ENCODE data around the gene DYSF. TPM values are rescaled to one million over a fixed set of nuclear protein-coding genes. Genes with fewer than 3 reads are reported as not detected.

Gene DYSF
- total RNA-seq, 1 experiment from 2014 or later: 0.89 TPM

DNA sequence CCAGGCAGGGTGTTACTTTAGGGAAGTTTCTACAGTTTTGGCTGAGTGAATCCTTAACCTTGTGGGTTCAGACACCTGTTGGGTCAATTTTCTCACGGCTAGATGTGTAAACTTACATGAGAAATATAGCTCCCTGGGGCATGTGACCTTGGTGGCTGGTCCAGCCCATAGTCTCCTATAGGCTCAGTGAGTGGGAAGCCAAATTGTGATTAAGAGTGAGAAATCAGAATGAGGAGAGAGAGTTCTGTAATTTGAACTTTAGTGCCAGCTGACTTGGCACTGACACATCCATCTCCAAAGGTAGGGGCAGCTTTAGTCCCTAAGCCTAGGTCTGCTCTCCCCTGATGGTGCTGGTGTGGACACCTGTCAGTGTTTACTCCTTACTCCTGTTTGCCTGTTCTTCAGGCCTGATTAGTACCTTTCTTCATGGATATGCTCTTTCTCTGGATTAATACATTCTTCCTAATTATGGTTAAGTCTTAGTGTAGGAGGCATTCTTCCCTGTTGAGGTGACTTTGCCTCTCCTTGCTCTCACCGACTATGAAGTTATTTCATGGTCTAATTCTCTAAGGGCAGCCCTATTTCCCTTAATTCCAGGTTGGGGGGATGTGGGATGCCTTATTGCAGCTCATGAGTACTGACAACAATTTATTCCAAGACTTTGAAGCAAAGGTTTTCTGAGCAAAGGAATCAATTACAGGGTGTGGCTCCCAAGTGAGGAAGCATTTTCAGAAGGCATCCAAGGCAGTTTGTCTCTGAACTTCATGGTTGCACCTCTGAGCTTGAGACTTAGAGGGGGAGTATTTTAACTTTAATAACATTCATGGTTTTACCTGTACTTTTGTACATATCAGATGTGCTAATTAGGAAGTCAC is 177.3 kb downstream of the DYSF start:
- POLR2A ChIA-PET: no interaction called here
- RAD21 ChIA-PET (ENCODE audit: low non-redundant PET in 1 of 2, low total read pairs in 2 of 2, uncharacterized antibody in 2 of 2, unreplicated experiment in 2 of 2): no interaction called here

DNA sequence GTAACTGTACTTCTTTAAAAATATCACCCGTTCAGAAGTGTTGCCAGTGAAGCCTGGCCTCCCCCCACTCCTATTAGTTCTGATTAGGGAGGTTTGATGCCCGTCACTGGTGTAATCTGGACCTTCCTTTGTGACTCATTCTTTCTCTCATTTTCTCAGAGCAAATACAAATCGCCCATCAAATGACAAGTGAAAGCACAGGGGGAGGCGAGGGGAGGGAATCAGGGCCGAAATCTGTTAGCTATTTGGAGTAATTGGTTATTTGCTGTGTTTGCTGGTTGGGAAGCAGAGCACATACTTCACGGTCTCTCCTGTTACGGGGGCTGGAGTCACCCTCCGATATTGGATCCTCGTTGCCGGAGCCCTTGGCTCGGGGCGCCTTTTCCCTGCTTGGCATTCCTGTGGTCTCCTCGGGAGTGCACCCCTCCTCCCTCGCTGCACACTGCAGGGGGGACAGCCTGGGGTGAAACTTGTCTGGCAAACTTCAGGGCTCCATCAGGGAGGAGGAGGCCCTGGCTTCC is 178.1 kb downstream of the DYSF start:
- Histone ChIP-seq H3K36me3 (ENCODE audit: control insufficient read depth in 1 of 2, insufficient read depth in 2 of 2, low read length in 2 of 2) (no peaks in the 10 kb centered on the region), H3K4me3 (replicated peaks in 1 of 2; ENCODE audit: low read depth in 1 of 2, low read length in 2 of 2) (no peak overlapping the region), H3K9me2 (ENCODE audit: insufficient read depth) (no peaks in the 10 kb centered on the region), H3K9me3 (ENCODE audit: control insufficient read depth in 1 of 2, insufficient read depth in 1 of 2, low read depth in 1 of 2, low read length in 2 of 2) (no peaks in the 10 kb centered on the region), H2AFZ (ENCODE audit: low read depth, low read length, poor library complexity, severe bottlenecking) (no peak overlapping the region), H3K27me3 (ENCODE audit: insufficient read depth, low read length) (no peaks in the 10 kb centered on the region), H4K20me1 (ENCODE audit: insufficient read depth) (no peaks in the 10 kb centered on the region), H3K79me2 (ENCODE audit: insufficient read depth, low read length) (no peaks in the 10 kb centered on the region), H3K4me1 (ENCODE audit: control insufficient read depth in 1 of 2, insufficient read depth in 2 of 2, low read length in 2 of 2) (no peaks in the 10 kb centered on the region), H3K9ac (ENCODE audit: low read length) (no peak overlapping the region), H3K4me2 (ENCODE audit: low read length) (no peak overlapping the region), H3K27ac (ENCODE audit: low read depth, low read length) (no peak overlapping the region)
- intact Hi-C loops (cut with micrococcal nuclease): no loop called here
- CTCF ChIA-PET: no interaction called here
- TF ChIP-seq YY1 (IDR thresholded peaks at IDR 0.05; ENCODE audit: extremely low read depth, insufficient replicate concordance, low read depth, low read length) (no peak), TCF7L2 (IDR thresholded peaks at IDR 0.05; ENCODE audit: borderline replicate concordance, extremely low read depth, insufficient read depth, insufficient read length) (no peak), SRF (IDR thresholded peaks at IDR 0.05; ENCODE audit: low read depth) (no peak), EZH2phosphoT487 (IDR thresholded peaks at IDR 0.05; ENCODE audit: borderline replicate concordance) (no peak), SP1 (IDR thresholded peaks at IDR 0.05; ENCODE audit: low read depth) (no peak), EZH2 (IDR thresholded peaks at IDR 0.05) (no peak), ZFX (IDR thresholded peaks at IDR 0.05) (no peak), FOSL1 (IDR thresholded peaks at IDR 0.05; ENCODE audit: low read depth) (no peak), CBX3 (IDR thresholded peaks at IDR 0.05; ENCODE audit: low read depth) (no peak), RAD21 (IDR thresholded peaks at IDR 0.05; ENCODE audit: low read depth) (no peak), ZNF274 (IDR thresholded peaks at IDR 0.05; ENCODE audit: low read depth, low read length) (no peak)
- TF ChIP-seq, protein P1, sequence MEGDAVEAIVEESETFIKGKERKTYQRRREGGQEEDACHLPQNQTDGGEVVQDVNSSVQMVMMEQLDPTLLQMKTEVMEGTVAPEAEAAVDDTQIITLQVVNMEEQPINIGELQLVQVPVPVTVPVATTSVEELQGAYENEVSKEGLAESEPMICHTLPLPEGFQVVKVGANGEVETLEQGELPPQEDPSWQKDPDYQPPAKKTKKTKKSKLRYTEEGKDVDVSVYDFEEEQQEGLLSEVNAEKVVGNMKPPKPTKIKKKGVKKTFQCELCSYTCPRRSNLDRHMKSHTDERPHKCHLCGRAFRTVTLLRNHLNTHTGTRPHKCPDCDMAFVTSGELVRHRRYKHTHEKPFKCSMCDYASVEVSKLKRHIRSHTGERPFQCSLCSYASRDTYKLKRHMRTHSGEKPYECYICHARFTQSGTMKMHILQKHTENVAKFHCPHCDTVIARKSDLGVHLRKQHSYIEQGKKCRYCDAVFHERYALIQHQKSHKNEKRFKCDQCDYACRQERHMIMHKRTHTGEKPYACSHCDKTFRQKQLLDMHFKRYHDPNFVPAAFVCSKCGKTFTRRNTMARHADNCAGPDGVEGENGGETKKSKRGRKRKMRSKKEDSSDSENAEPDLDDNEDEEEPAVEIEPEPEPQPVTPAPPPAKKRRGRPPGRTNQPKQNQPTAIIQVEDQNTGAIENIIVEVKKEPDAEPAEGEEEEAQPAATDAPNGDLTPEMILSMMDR (IDR thresholded peaks at IDR 0.05 in 2 of 3, conservative IDR thresholded peaks at IDR 0.05 in 1 of 3; ENCODE audit: borderline replicate concordance in 1 of 3, insufficient read depth in 1 of 3, low read depth in 2 of 3, low read length in 2 of 3): no peak
- TF ChIP-seq, protein P2, sequence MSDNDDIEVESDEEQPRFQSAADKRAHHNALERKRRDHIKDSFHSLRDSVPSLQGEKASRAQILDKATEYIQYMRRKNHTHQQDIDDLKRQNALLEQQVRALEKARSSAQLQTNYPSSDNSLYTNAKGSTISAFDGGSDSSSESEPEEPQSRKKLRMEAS (IDR thresholded peaks at IDR 0.05): no peak
- TF ChIP-seq, protein P3, sequence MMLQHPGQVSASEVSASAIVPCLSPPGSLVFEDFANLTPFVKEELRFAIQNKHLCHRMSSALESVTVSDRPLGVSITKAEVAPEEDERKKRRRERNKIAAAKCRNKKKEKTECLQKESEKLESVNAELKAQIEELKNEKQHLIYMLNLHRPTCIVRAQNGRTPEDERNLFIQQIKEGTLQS (IDR thresholded peaks at IDR 0.05): no peak
- POLR2A ChIA-PET: no interaction called here
- no TSS peak for BruUV-seq (replicated peaks)
- ATAC-seq (no peak), DNase-seq (ENCODE audit: low read depth, low spot score) (no peak)
- RAD21 ChIA-PET (ENCODE audit: low non-redundant PET in 1 of 2, low total read pairs in 2 of 2, uncharacterized antibody in 2 of 2, unreplicated experiment in 2 of 2): no interaction called here

More for the DNA sequence above, 177.3 kb downstream of the DYSF start:
- H4K20me1 ChIP-seq (ENCODE audit: insufficient read depth): no peaks in the 10 kb centered on the region
- H3K4me1 ChIP-seq (ENCODE audit: control insufficient read depth in 1 of 2, insufficient read depth in 2 of 2, low read length in 2 of 2): no peaks in the 10 kb centered on the region
- no peak overlapping the region for H2AFZ ChIP-seq (ENCODE audit: low read depth, low read length, poor library complexity, severe bottlenecking)
- CTCF ChIA-PET: no interaction called here
- BruUV-seq (replicated peaks): no TSS peak
- no peak overlapping the region for H3K27ac ChIP-seq (ENCODE audit: low read depth, low read length)
- H3K79me2 ChIP-seq (ENCODE audit: insufficient read depth, low read length): no peaks in the 10 kb centered on the region
- no peak overlapping the region for H3K4me3 ChIP-seq (replicated peaks in 1 of 2; ENCODE audit: low read depth in 1 of 2, low read length in 2 of 2)
- no peaks in the 10 kb centered on the region for H3K36me3 ChIP-seq (ENCODE audit: control insufficient read depth in 1 of 2, insufficient read depth in 2 of 2, low read length in 2 of 2)
- intact Hi-C loops (cut with micrococcal nuclease): no loop called here
- no peaks in the 10 kb centered on the region for H3K27me3 ChIP-seq (ENCODE audit: insufficient read depth, low read length)
- ATAC-seq (no peak), DNase-seq (ENCODE audit: low read depth, low spot score) (no peak)
- no peaks in the 10 kb centered on the region for H3K9me2 ChIP-seq (ENCODE audit: insufficient read depth)
- no peak for TF ChIP-seq RAD21 (IDR thresholded peaks at IDR 0.05; ENCODE audit: low read depth)
- no peaks in the 10 kb centered on the region for H3K9me3 ChIP-seq (ENCODE audit: control insufficient read depth in 1 of 2, insufficient read depth in 1 of 2, low read depth in 1 of 2, low read length in 2 of 2)
- no peak overlapping the region for H3K4me2 ChIP-seq (ENCODE audit: low read length)
- H3K9ac ChIP-seq (ENCODE audit: low read length): no peak overlapping the region
